ENCODE results near the gene PPP1R9A.

Gene PPP1R9A

GRCh38 chr7:95199779-95200558 is 292.6 kb downstream of the PPP1R9A start:
- Histone ChIP-seq H3K9ac (ENCODE audit: low read depth, low read length) (no peak overlapping the region), H3K4me1 (ENCODE audit: control insufficient read depth, insufficient read depth, low read length) (no peaks in the 10 kb centered on the region), H3K36me3 (ENCODE audit: control insufficient read depth, insufficient read depth, low read length) (no peaks in the 10 kb centered on the region), H3K27me3 (ENCODE audit: control insufficient read depth, insufficient read depth, low read length) (no peaks in the 10 kb centered on the region), H3K4me3 (ENCODE audit: low read depth, low read length) (no peak overlapping the region), H3K9me3 (ENCODE audit: control insufficient read depth, insufficient read depth, low read length) (no peaks in the 10 kb centered on the region)

DNA sequence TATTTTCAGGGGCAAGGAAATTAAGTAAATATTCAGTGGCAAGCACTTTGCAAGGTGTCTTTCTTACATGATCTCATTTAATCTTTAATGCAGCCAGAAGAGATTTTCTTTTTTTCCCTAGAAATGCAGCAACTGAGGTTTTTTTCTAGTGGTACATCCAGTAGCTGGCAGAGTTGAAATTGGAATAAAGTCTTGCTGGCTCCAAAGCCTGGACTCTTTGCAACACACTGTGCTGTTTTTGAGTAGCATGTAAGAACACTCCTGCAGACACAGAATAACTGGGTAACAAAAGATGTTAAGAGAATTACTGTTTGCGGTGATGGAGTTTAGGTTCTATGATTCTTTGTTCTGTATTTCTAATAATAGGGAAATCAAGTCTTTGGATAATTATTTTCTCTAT is 293.3 kb downstream of the PPP1R9A start:
- H3K27me3 ChIP-seq (ENCODE audit: control insufficient read depth, insufficient read depth, low read length) = no peaks in the 10 kb centered on the region
- no peaks in the 10 kb centered on the region for H3K4me1 ChIP-seq (ENCODE audit: control insufficient read depth, insufficient read depth, low read length)
- H3K36me3 ChIP-seq (ENCODE audit: control insufficient read depth, insufficient read depth, low read length) = no peaks in the 10 kb centered on the region
- no peak overlapping the region for H3K9ac ChIP-seq (ENCODE audit: low read depth, low read length)
- H3K4me3 ChIP-seq (ENCODE audit: low read depth, low read length) = no peak overlapping the region
- H3K9me3 ChIP-seq (ENCODE audit: control insufficient read depth, insufficient read depth, low read length) = no peaks in the 10 kb centered on the region

GRCh38 chr7:95201727-95202126 is 294.3 kb downstream of the PPP1R9A start:
- H3K4me1 ChIP-seq (ENCODE audit: control insufficient read depth, insufficient read depth, low read length) = no peaks in the 10 kb centered on the region

DNA sequence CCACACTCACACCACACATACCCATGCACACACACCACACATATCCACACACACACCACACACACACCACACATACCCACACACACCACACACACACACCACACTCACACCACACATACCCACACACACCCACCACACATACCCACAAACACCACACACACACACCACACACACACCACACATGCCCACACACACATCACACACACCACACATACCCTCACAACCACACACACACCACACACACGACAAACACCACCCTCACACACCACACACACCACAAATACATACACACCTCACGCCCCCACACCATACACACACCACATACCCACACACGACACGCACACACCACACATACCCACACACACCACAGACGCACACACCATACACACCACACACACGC is 297.2 kb downstream of the PPP1R9A start:
- H3K36me3 ChIP-seq (ENCODE audit: control insufficient read depth, insufficient read depth, low read length) = no peaks in the 10 kb centered on the region
- H3K4me3 ChIP-seq (ENCODE audit: low read depth, low read length) = no peak overlapping the region
- no peak overlapping the region for H3K9ac ChIP-seq (ENCODE audit: low read depth, low read length)
- no peaks in the 10 kb centered on the region for H3K4me1 ChIP-seq (ENCODE audit: control insufficient read depth, insufficient read depth, low read length)
- no peaks in the 10 kb centered on the region for H3K27me3 ChIP-seq (ENCODE audit: control insufficient read depth, insufficient read depth, low read length)
- no peaks in the 10 kb centered on the region for H3K9me3 ChIP-seq (ENCODE audit: control insufficient read depth, insufficient read depth, low read length)

More at GRCh38 chr7:95201727-95202126, 294.3 kb downstream of the PPP1R9A start:
- Histone ChIP-seq H3K4me3 (ENCODE audit: low read depth, low read length) (no peak overlapping the region), H3K27me3 (ENCODE audit: control insufficient read depth, insufficient read depth, low read length) (no peaks in the 10 kb centered on the region), H3K9ac (ENCODE audit: low read depth, low read length) (no peak overlapping the region), H3K36me3 (ENCODE audit: control insufficient read depth, insufficient read depth, low read length) (no peaks in the 10 kb centered on the region), H3K9me3 (ENCODE audit: control insufficient read depth, insufficient read depth, low read length) (no peaks in the 10 kb centered on the region)

- Histone ChIP-seq H3K36me3 (ENCODE audit: control insufficient read depth, insufficient read depth, low read length) (no peaks in the 10 kb centered on the region), H3K27me3 (ENCODE audit: control insufficient read depth, insufficient read depth, low read length) (no peaks in the 10 kb centered on the region), H3K4me1 (ENCODE audit: control insufficient read depth, insufficient read depth, low read length) (no peaks in the 10 kb centered on the region), H3K4me3 (ENCODE audit: low read depth, low read length) (no peak overlapping the region), H3K9me3 (ENCODE audit: control insufficient read depth, insufficient read depth, low read length) (no peaks in the 10 kb centered on the region), H3K9ac (ENCODE audit: low read depth, low read length) (no peak overlapping the region)
Observed at GRCh38 chr7:95205665-95206225, 298.4 kb downstream of the PPP1R9A start.

DNA sequence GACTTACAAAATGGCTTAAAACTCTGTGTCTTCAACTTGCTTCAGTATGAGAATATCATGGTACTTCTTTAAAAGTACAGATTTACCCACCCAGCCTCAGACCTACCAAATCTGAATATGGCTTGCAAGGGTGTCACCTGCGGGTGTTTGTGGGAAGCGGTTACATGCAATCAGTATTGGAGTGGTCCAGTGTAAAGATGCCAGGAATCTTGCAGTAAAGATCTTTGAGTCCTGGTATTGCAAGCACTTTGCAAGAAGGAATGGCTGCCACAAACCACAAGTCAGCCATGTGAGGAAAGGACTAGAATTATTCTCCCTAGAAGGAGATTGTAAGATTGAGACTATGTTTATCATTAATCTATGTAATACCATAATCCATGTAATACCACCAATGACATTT is 301.9 kb downstream of the PPP1R9A start:
- H3K4me1 ChIP-seq (ENCODE audit: control insufficient read depth, insufficient read depth, low read length) = no peaks in the 10 kb centered on the region
- H3K9ac ChIP-seq (ENCODE audit: low read depth, low read length) = no peak overlapping the region
- H3K4me3 ChIP-seq (ENCODE audit: low read depth, low read length) = no peak overlapping the region
- H3K27me3 ChIP-seq (ENCODE audit: control insufficient read depth, insufficient read depth, low read length) = no peaks in the 10 kb centered on the region
- no peaks in the 10 kb centered on the region for H3K9me3 ChIP-seq (ENCODE audit: control insufficient read depth, insufficient read depth, low read length)
- H3K36me3 ChIP-seq (ENCODE audit: control insufficient read depth, insufficient read depth, low read length) = no peaks in the 10 kb centered on the region

GRCh38 chr7:95209788-95210187 is 302.4 kb downstream of the PPP1R9A start:
- H3K9me3 ChIP-seq (ENCODE audit: control insufficient read depth, insufficient read depth, low read length) = no peaks in the 10 kb centered on the region
- H3K36me3 ChIP-seq (ENCODE audit: control insufficient read depth, insufficient read depth, low read length) = no peaks in the 10 kb centered on the region
- H3K9ac ChIP-seq (ENCODE audit: low read depth, low read length) = no peak overlapping the region
- H3K4me1 ChIP-seq (ENCODE audit: control insufficient read depth, insufficient read depth, low read length) = no peaks in the 10 kb centered on the region
- H3K4me3 ChIP-seq (ENCODE audit: low read depth, low read length) = no peak overlapping the region
- H3K27me3 ChIP-seq (ENCODE audit: control insufficient read depth, insufficient read depth, low read length) = no peaks in the 10 kb centered on the region

- Histone ChIP-seq H3K4me3 (ENCODE audit: low read depth, low read length) (no peak overlapping the region), H3K27me3 (ENCODE audit: control insufficient read depth, insufficient read depth, low read length) (no peaks in the 10 kb centered on the region), H3K4me1 (ENCODE audit: control insufficient read depth, insufficient read depth, low read length) (no peaks in the 10 kb centered on the region), H3K9ac (ENCODE audit: low read depth, low read length) (no peak overlapping the region), H3K9me3 (ENCODE audit: control insufficient read depth, insufficient read depth, low read length) (no peaks in the 10 kb centered on the region), H3K36me3 (ENCODE audit: control insufficient read depth, insufficient read depth, low read length) (no peaks in the 10 kb centered on the region)
Observed at GRCh38 chr7:95213148-95213547, 305.8 kb downstream of the PPP1R9A start.

DNA sequence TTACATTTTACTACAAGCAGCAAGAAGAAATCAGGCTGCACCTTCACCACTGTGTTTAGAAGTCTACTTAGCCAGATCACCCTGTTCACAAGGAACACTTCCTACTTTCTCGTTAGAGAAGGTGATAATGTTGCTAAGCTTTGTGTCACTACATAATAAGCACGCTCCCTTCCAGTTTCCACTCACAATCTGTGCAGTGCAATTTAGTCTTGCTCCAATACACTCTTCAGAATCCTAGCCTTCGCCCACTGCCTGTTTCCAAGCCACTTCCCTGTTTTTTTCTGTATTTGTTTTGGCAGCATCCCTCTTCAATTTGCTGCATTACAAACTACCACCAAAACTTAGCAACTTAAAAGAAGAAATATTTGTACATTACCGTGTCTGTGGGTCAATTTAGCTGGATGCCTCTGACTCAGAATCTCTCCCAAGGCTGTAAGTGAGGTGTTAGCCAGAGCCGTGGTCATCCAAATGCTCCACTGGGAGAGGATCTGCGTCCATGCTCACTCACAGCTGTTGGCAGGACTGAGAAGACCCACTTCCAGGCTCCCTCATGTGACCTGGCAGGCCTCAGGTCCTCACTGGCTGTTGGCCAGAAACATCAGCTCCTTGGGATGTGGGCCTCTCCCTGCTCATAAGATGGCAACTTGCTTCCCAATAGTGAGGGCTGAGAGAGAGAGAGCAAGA is 306.6 kb downstream of the PPP1R9A start:
- no peaks in the 10 kb centered on the region for H3K36me3 ChIP-seq (ENCODE audit: control insufficient read depth, insufficient read depth, low read length)
- no peaks in the 10 kb centered on the region for H3K9me3 ChIP-seq (ENCODE audit: control insufficient read depth, insufficient read depth, low read length)
- H3K4me1 ChIP-seq (ENCODE audit: control insufficient read depth, insufficient read depth, low read length) = no peaks in the 10 kb centered on the region
- H3K27me3 ChIP-seq (ENCODE audit: control insufficient read depth, insufficient read depth, low read length) = no peaks in the 10 kb centered on the region
- H3K4me3 ChIP-seq (ENCODE audit: low read depth, low read length) = no peak overlapping the region
- no peak overlapping the region for H3K9ac ChIP-seq (ENCODE audit: low read depth, low read length)

GRCh38 chr7:95219721-95220120 is 312.3 kb downstream of the PPP1R9A start:
- Histone ChIP-seq H3K4me1 (ENCODE audit: control insufficient read depth, insufficient read depth, low read length) (no peaks in the 10 kb centered on the region), H3K36me3 (ENCODE audit: control insufficient read depth, insufficient read depth, low read length) (no peaks in the 10 kb centered on the region), H3K27me3 (ENCODE audit: control insufficient read depth, insufficient read depth, low read length) (no peaks in the 10 kb centered on the region), H3K9ac (ENCODE audit: low read depth, low read length) (no peak overlapping the region), H3K4me3 (ENCODE audit: low read depth, low read length) (no peak overlapping the region), H3K9me3 (ENCODE audit: control insufficient read depth, insufficient read depth, low read length) (no peaks in the 10 kb centered on the region)

- H3K27me3 ChIP-seq (ENCODE audit: control insufficient read depth, insufficient read depth, low read length) = no peaks in the 10 kb centered on the region
- no peaks in the 10 kb centered on the region for H3K36me3 ChIP-seq (ENCODE audit: control insufficient read depth, insufficient read depth, low read length)
- no peak overlapping the region for H3K9ac ChIP-seq (ENCODE audit: low read depth, low read length)
- H3K4me1 ChIP-seq (ENCODE audit: control insufficient read depth, insufficient read depth, low read length) = no peaks in the 10 kb centered on the region
- no peaks in the 10 kb centered on the region for H3K9me3 ChIP-seq (ENCODE audit: control insufficient read depth, insufficient read depth, low read length)
- H3K4me3 ChIP-seq (ENCODE audit: low read depth, low read length) = no peak overlapping the region
Observed at GRCh38 chr7:95220328-95220727, 312.9 kb downstream of the PPP1R9A start.

DNA sequence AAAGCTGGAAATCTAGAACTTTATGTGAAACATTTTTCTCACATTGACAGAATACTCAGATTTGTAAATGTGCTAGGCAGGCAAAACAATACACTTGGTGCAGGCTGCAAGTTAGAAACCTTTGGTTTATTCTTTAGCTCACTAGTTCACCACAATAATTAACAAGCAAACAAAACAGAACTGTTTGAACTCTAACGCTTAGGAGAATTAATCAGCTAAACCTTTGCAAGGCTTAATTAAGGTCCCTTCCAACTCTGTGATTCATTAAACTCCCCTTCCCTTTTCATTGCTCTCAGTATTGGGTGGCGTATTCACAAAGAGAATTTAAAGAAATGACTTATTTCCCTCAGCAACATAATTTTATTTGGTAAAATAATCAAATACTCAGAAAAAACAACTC is 317.9 kb downstream of the PPP1R9A start:
- Histone ChIP-seq H3K27me3 (ENCODE audit: control insufficient read depth, insufficient read depth, low read length) (no peaks in the 10 kb centered on the region), H3K9ac (ENCODE audit: low read depth, low read length) (no peak overlapping the region), H3K36me3 (ENCODE audit: control insufficient read depth, insufficient read depth, low read length) (peaks cover 3% of the 10 kb centered on the region), H3K4me1 (ENCODE audit: control insufficient read depth, insufficient read depth, low read length) (no peaks in the 10 kb centered on the region), H3K4me3 (ENCODE audit: low read depth, low read length) (no peak overlapping the region), H3K9me3 (ENCODE audit: control insufficient read depth, insufficient read depth, low read length) (no peaks in the 10 kb centered on the region)
